Left ventricle myocardium inferior (tissue), 1 donor: ENCODE results near the gene SLC25A13. TPM values are rescaled to one million over a fixed set of nuclear protein-coding genes. Genes with fewer than 3 reads are reported as not detected.

Experiments used
- DNase-seq: peaks from one replicate; pipeline ENCODE4 v3.0.0-alpha.2; 2020
- H3K27ac ChIP-seq: fragments of 200-600 bp; replicated peaks from 2 replicates; pipeline ENCODE4 v1.8.0; 2021
- H3K27me3 ChIP-seq: fragments of 200-600 bp; 2 replicates; pipeline ENCODE4 v1.8.0; 2021; ENCODE audit warnings: low read depth
- H3K36me3 ChIP-seq: fragments of 200-600 bp; 2 replicates; pipeline ENCODE4 v1.8.0; 2021
- H3K4me1 ChIP-seq: fragments of 200-600 bp; 2 replicates; pipeline ENCODE4 v1.8.0; 2021
- H3K4me3 ChIP-seq: fragments of 200-600 bp; 2 replicates; pipeline ENCODE4 v1.8.0; 2021; ENCODE audit warnings: mild to moderate bottlenecking, moderate library complexity
- H3K9me3 ChIP-seq: fragments of 200-600 bp; replicated peaks from 2 replicates; pipeline ENCODE4 v1.8.0; 2021
- CTCF ChIP-seq: fragments of 200-600 bp; IDR thresholded peaks from 2 replicates; pipeline ENCODE4 v1.8.0; 2021; ENCODE audit warnings: antibody characterized with exemption, mild to moderate bottlenecking, borderline replicate concordance
- intact Hi-C: fragments of 100-400 bp; cut with micrococcal nuclease; formaldehyde crosslinking; loops from one replicate; pipeline ENCODE4 v1.11.0; 2022
- total RNA-seq: library from RNA; stranded (reverse); fragmentation: NEBNext Ultra II Directional; extraction: Animal tissue kit (Norgen Biotek cat#: 25700); gene quantifications from one replicate; pipeline ENCODE4 v1.2.1, GENCODE V29; 2021
- donor health status: DM: no; HTN: yes; CAD: no; lungs with severe emphysema.

Gene SLC25A13
- total RNA-seq, 1 donor from 2014 or later, result 9.1 TPM

GRCh38 chr7:96284240-96284639 is 37.7 kb downstream of the SLC25A13 start:
- Histone ChIP-seq H3K27me3 (no peaks in the 10 kb centered on the region), H3K36me3 (no peaks in the 10 kb centered on the region), H3K4me3 (no peak overlapping the region), H3K9me3 (no peaks in the 10 kb centered on the region), H3K4me1 (peaks cover 42% of the 10 kb centered on the region), H3K27ac (no peak overlapping the region)
- DNase-seq, result no peak
- intact Hi-C loops, result no loop called here
- TF ChIP-seq CTCF, result no peak

DNA sequence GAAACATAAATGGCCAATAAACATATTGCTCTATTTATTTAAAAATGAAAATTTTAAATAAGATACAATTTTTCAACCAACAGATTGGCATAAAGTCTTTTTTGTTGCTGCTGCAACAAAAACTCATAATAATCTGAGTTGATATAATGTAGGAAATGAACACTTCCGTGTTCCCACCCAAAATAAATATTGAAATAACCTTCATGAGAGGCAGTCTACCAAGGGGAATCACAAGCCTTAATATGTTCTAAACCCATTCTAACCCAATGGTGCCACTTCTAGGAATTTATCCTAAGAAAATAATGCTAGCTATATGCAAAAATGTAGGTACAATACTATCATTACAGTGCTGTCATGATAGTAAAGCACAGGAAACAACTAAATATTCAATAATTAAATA is 39.1 kb downstream of the SLC25A13 start:
- intact Hi-C loops, result no loop called here
- no peak overlapping the region for H3K27ac ChIP-seq

DNA sequence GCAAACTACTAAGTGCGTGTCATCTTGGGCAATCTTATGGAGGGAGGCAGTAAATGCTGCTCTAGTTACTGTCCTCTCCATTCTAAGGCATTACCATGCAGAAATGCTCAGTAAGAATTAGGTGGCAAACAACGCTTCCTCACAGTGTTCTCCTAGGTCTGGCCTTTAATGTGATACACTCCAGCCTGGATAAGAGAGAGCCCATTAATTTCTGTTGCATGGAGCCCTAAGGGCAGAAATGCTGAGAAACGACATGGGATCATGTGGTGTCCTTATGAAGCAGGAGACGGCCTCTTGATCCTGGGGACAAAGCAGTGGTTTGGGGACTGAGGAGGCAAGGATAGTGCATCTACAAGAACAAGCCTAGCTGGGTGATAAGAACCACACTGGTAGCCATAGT is 44.0 kb downstream of the SLC25A13 start:
- no peak for TF ChIP-seq CTCF
- Histone ChIP-seq H3K36me3 (peaks cover 22% of the 10 kb centered on the region), H3K27me3 (no peaks in the 10 kb centered on the region), H3K9me3 (no peaks in the 10 kb centered on the region), H3K4me1 (peaks cover 18% of the 10 kb centered on the region), H3K27ac (no peak overlapping the region), H3K4me3 (no peak overlapping the region)
- DNase-seq, result no peak
- intact Hi-C loops, result no loop called here

More for the DNA sequence above, 39.1 kb downstream of the SLC25A13 start:
- no peak overlapping the region for H3K4me3 ChIP-seq
- TF ChIP-seq CTCF, result no peak
- H3K27me3 ChIP-seq, result no peaks in the 10 kb centered on the region
- no peaks in the 10 kb centered on the region for H3K36me3 ChIP-seq
- peaks cover 42% of the 10 kb centered on the region for H3K4me1 ChIP-seq
- DNase-seq, result no peak
- H3K9me3 ChIP-seq, result no peaks in the 10 kb centered on the region

- Histone ChIP-seq H3K36me3 (peaks cover 25% of the 10 kb centered on the region), H3K27me3 (no peaks in the 10 kb centered on the region), H3K27ac (no peak overlapping the region), H3K4me1 (peaks cover 6% of the 10 kb centered on the region), H3K4me3 (no peak overlapping the region), H3K9me3 (no peaks in the 10 kb centered on the region)
- no peak for TF ChIP-seq CTCF
- DNase-seq, result no peak
- intact Hi-C loops, result no loop called here
Measured at GRCh38 chr7:96276019-96276418, 45.9 kb downstream of the SLC25A13 start.

DNA sequence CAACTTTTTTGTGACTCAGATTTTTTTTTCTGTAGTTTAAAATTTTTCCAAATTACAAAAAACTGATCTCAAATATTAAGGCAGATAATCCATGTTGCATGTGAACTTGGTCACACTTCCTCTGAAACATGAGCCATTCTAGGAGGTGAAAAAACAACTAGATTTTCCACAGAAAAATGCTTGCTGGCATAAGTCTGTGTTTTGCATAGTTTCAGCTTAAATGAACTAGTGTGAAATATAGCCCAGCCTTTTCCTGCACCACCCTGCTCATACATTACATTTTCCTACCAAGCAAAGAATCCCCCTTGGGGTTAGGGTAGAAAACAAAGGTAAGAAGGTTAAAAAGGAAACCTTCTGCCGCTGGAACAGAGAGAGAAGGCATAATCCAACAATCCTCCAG is 48.2 kb downstream of the SLC25A13 start:
- Histone ChIP-seq H3K4me1 (peaks cover 6% of the 10 kb centered on the region), H3K9me3 (no peaks in the 10 kb centered on the region), H3K27ac (no peak overlapping the region), H3K27me3 (no peaks in the 10 kb centered on the region), H3K36me3 (peaks cover 39% of the 10 kb centered on the region), H3K4me3 (no peak overlapping the region)
- TF ChIP-seq CTCF, result no peak
- intact Hi-C loops, result no loop called here
- no peak for DNase-seq
